Tibial nerve (tissue), 4 donors: ENCODE results near the gene ATP2C1.

ENCODE experiments used
- CTCF ChIP-seq, 5 experiments: fragments of 200-600 bp in 3 of 5; fragments of 450-650 bp in 2 of 5; sonication (generic) in 3 of 5; IDR thresholded peaks; one replicate each; pipeline ENCODE4 v1.5.1; 2016 to 2019; ENCODE audit warnings: antibody characterized with exemption in 5 of 5, mild to moderate bottlenecking in 3 of 5, moderate library complexity in 2 of 5
- EP300 ChIP-seq, 2 donors: sonication (generic); formaldehyde crosslinking; IDR thresholded peaks; one replicate each; pipeline ENCODE4 v1.6.1; 2017; ENCODE audit warnings: antibody characterized with exemption in 2 of 2, mild to moderate bottlenecking in 1 of 2
- POLR2A ChIP-seq, 2 donors: fragments of 450-650 bp; IDR thresholded peaks; one replicate each; pipeline ENCODE4 v1.6.1; 2017; ENCODE audit warnings: antibody characterized with exemption in 2 of 2, mild to moderate bottlenecking in 2 of 2, moderate library complexity in 2 of 2

GRCh38 chr3:131007782-131008181 is 113.9 kb downstream of the ATP2C1 start:
- TF ChIP-seq CTCF (IDR thresholded peaks at IDR 0.05), result no peak
- TF ChIP-seq POLR2A (IDR thresholded peaks at IDR 0.05), result no peak
- no peak for TF ChIP-seq EP300 (IDR thresholded peaks at IDR 0.05)
